GM12878 (cell line): ENCODE results near the gene ZBTB42. TPM values are rescaled to one million over a fixed set of nuclear protein-coding genes. Genes with fewer than 3 reads are reported as not detected.

Experiments used
- ATAC-seq: fragments of 200-7000 bp; cut with Tn5 transposase; 3 replicates; pipeline ENCODE4 v1.9.1; 2020; ENCODE audit warnings: mild to moderate bottlenecking, moderate library complexity
- BruUV-seq: library from RNA; stranded (reverse); fragments of 400-500 nt; replicated peaks from 2 replicates; lab custom pipeline; 2021; lab: Mats Ljungman, UMichigan
- CTCF ChIA-PET: fragments of 300-600 bp; sonication (Branson Sonifier 250); formaldehyde crosslinking; extraction: SDS; loops from one replicate; lab custom pipeline; 2021; ENCODE audit warnings: inconsistent platforms; lab: Yijun Ruan, JAX
- POLR2A ChIA-PET: fragments of 350-600 bp; formaldehyde crosslinking; extraction: SDS; loops from one replicate; lab custom pipeline; 2021; ENCODE audit warnings: inconsistent platforms; lab: Charles Lee
- RAD21 ChIA-PET: fragments of 300-600 bp; sonication (Branson Sonifier 250); formaldehyde crosslinking; loops from one replicate; lab custom pipeline; 2023; ENCODE audit warnings: antibody characterized with exemption; ENCODE audit not compliant: unreplicated experiment; lab: Charles Lee
- SMC1A ChIA-PET: fragments of 300-600 bp; sonication (Branson Sonifier 250); formaldehyde crosslinking; loops from one replicate; lab custom pipeline; 2023; ENCODE audit not compliant: unreplicated experiment, uncharacterized antibody; lab: Charles Lee
- DNase-seq: peaks from one replicate; pipeline ENCODE4 v3.0.0-alpha.2; 2011; ENCODE audit warnings: low read depth, low spot score
- FAIRE-seq: peaks from 3 replicates; lab custom pipeline; 2011; peaks lifted over from hg19 to GRCh38; lab: Jason Lieb, UNC
- H2AFZ ChIP-seq: 2 replicates; pipeline ENCODE4 v1.6.0; 2011; ENCODE audit warnings: low read depth, low read length, control low read depth; ENCODE audit not compliant: control insufficient read depth
- H3K27ac ChIP-seq: 2 replicates; pipeline ENCODE4 v1.5.1; 2011; ENCODE audit warnings: control low read depth; ENCODE audit not compliant: control insufficient read depth, insufficient read depth
- H3K27me3 ChIP-seq, 2 experiments: replicated peaks in 1 of 2; 2 replicates each; pipeline versions ENCODE4 v1.6.0 to v1.6.1; 2011; ENCODE audit warnings: low read length in 1 of 2; ENCODE audit not compliant: control insufficient read depth in 2 of 2, insufficient read depth in 2 of 2
- H3K36me3 ChIP-seq, 2 experiments: 2 replicates each; pipeline ENCODE4 v1.5.1; 2011; ENCODE audit warnings: low read length in 1 of 2; ENCODE audit not compliant: control insufficient read depth in 2 of 2, insufficient read depth in 2 of 2
- H3K4me1 ChIP-seq: 2 replicates; pipeline ENCODE4 v1.6.1; 2011; ENCODE audit warnings: mild to moderate bottlenecking, low read length, moderate library complexity, mixed read lengths; ENCODE audit not compliant: control insufficient read depth, insufficient read depth
- H3K4me2 ChIP-seq: 2 replicates; pipeline ENCODE4 v1.6.0; 2011; ENCODE audit warnings: control low read depth; ENCODE audit not compliant: control insufficient read depth, insufficient read depth
- H3K4me3 ChIP-seq: fragments of 200-600 bp; sonication (generic); 2 replicates; pipeline ENCODE4 v1.5.1; 2016
- H3K79me2 ChIP-seq: 2 replicates; pipeline ENCODE4 v1.6.0; 2011; ENCODE audit warnings: low read length; ENCODE audit not compliant: control insufficient read depth, insufficient read depth
- H3K9ac ChIP-seq: 2 replicates; pipeline ENCODE4 v1.8.0; 2011; ENCODE audit warnings: low read length, control low read depth, mixed read lengths; ENCODE audit not compliant: control insufficient read depth, insufficient read depth
- H3K9me3 ChIP-seq: replicated peaks from 3 replicates; pipeline ENCODE4 v1.5.1; 2011; ENCODE audit warnings: mild to moderate bottlenecking, low read length; ENCODE audit not compliant: control insufficient read depth, insufficient read depth
- H4K20me1 ChIP-seq: 2 replicates; pipeline ENCODE4 v1.6.0; 2011; ENCODE audit not compliant: control insufficient read depth, insufficient read depth
- ASH2L ChIP-seq: fragments of 300-600, 200-600 bp; sonication (generic); IDR thresholded peaks from 2 replicates; pipeline ENCODE4 v1.6.1; 2017; ENCODE audit warnings: low read depth, mild to moderate bottlenecking, borderline replicate concordance
- ATF3 ChIP-seq: IDR thresholded peaks from 2 replicates; pipeline ENCODE4 v1.6.1; 2011; ENCODE audit warnings: low read depth, mild to moderate bottlenecking, low read length, moderate library complexity, borderline replicate concordance; ENCODE audit errors: extremely low read depth
- BCL11A ChIP-seq: IDR thresholded peaks from 2 replicates; pipeline ENCODE4 v1.6.1; 2011; ENCODE audit warnings: low read depth, low read length
- BHLHE40 ChIP-seq, 2 experiments: fragments of 450-650 bp in 1 of 2; IDR thresholded peaks; 2 replicates each; pipeline ENCODE4 v1.6.1; 2011 to 2017; ENCODE audit warnings: low read depth in 2 of 2, borderline replicate concordance in 1 of 2, improper control_type of control experiment in 1 of 2, low read length in 1 of 2, mild to moderate bottlenecking in 1 of 2
- CHD2 ChIP-seq: IDR thresholded peaks from 2 replicates; pipeline ENCODE4 v1.6.1; 2011; ENCODE audit warnings: low read depth, low read length, improper control_type of control experiment, borderline replicate concordance
- GABPA ChIP-seq: IDR thresholded peaks from 2 replicates; pipeline ENCODE4 v1.6.1; 2014; ENCODE audit warnings: antibody characterized with exemption, low read depth, mild to moderate bottlenecking, inconsistent platforms
- PAX5 ChIP-seq: IDR thresholded peaks from 2 replicates; pipeline ENCODE4 v1.6.1; 2011; ENCODE audit warnings: low read depth, low read length, borderline replicate concordance
- POLR2A ChIP-seq: IDR thresholded peaks from 2 replicates; pipeline ENCODE4 v1.6.1; 2011; ENCODE audit warnings: low read depth, mild to moderate bottlenecking, low read length
- RCOR1 ChIP-seq: conservative IDR thresholded peaks from 2 replicates; pipeline ENCODE4 v1.6.1; 2012; ENCODE audit warnings: low read depth, low read length, improper control_type of control experiment
- SIN3A ChIP-seq: IDR thresholded peaks from 2 replicates; pipeline ENCODE4 v1.6.1; 2012; ENCODE audit warnings: low read depth, low read length, improper control_type of control experiment
- STAT1 ChIP-seq: fragments of 450-650 bp; conservative IDR thresholded peaks from 2 replicates; pipeline ENCODE4 v1.6.1; 2014; ENCODE audit warnings: antibody characterized with exemption, mild to moderate bottlenecking
- SUZ12 ChIP-seq: fragments of 200-600 bp; sonication (generic); IDR thresholded peaks from one replicate; pipeline ENCODE4 v1.6.1; 2018; ENCODE audit warnings: antibody characterized with exemption, mild to moderate bottlenecking; ENCODE audit not compliant: unreplicated experiment
- ZBED1 ChIP-seq: IDR thresholded peaks from 2 replicates; pipeline ENCODE4 v1.6.1; 2016; ENCODE audit warnings: borderline replicate concordance
- WGBS: methylation state at CpG from one replicate; pipeline ENCODE4 v1.1.6; 2016; ENCODE audit warnings: low lambda C conversion rate; ENCODE audit not compliant: insufficient replicate concordance, insufficient coverage; ENCODE audit errors: missing lambda C conversion rate; 5-methylcytosine and 5-hydroxymethylcytosine counted together
- in situ Hi-C: fragments of 300-500 bp; cut with MboI; formaldehyde crosslinking; loops from 9 replicates; pipeline ENCODE4 v1.14.3; 2018; ENCODE audit warnings: mixed read lengths
- intact Hi-C: fragments of 100-400 bp; cut with micrococcal nuclease; formaldehyde crosslinking; loops from one replicate; pipeline ENCODE4 v1.14.2; 2022; ENCODE audit not compliant: unreplicated experiment
- polyA plus RNA-seq, 11 experiments: library from polyadenylated mRNA; depleted of rRNA in 4 of 11; unstranded in 6 of 11; stranded (reverse) in 5 of 11; fragments of >200 nt; fragmentation: Nextera tagmentation in 4 of 11; fragmentation: Illumina TruSeq in 1 of 11; extraction: Ambion mirVana in 4 of 11; extraction: Trizol in 1 of 11; gene quantifications; 1 replicate in 1 of 11; 2 replicates in 10 of 11; pipeline versions ENCODE4 v1.2.1 to v1.2.3, GENCODE V29; 2011 to 2016; ENCODE audit warnings: inconsistent platforms in 2 of 11, missing spikeins in 2 of 11, low read depth in 1 of 11
- total RNA-seq, 4 experiments: library from RNA; depleted of rRNA in 3 of 4; stranded (reverse); fragments of >200 nt in 3 of 4; fragmentation: Illumina TruSeq in 1 of 4; extraction: Trizol in 1 of 4; gene quantifications; 2 replicates each; pipeline versions ENCODE4 v1.2.1 to v1.2.3, GENCODE V29; 2013 to 2021
- TF ChIP-seq, protein P1 (sequence below): fragments of 150-350 bp; IDR thresholded peaks from 2 replicates; pipeline ENCODE4 v1.6.1; 2014; ENCODE audit warnings: mild to moderate bottlenecking, low read depth, low read length
- TF ChIP-seq, protein P2 (sequence below): fragments of 450-650 bp; IDR thresholded peaks from 2 replicates; pipeline ENCODE4 v1.6.1; 2016; ENCODE audit warnings: mild to moderate bottlenecking
- TF ChIP-seq, protein P3 (sequence below): fragments of 450-650 bp; IDR thresholded peaks from 2 replicates; pipeline ENCODE4 v1.6.1; 2014; ENCODE audit warnings: mild to moderate bottlenecking
- TF ChIP-seq, protein P4 (sequence below): IDR thresholded peaks from 2 replicates; pipeline ENCODE4 v1.6.1; 2011; ENCODE audit warnings: low read depth, low read length, improper control_type of control experiment, borderline replicate concordance

ZBTB42 gene
- total and polyA plus RNA-seq, 10 of the 15 experiments (the other 5 are each of a cell fraction or from before 2014, with no cell fraction given), result 0.05 to 1.2 (median 0.37) TPM; not detected in 2

GRCh38 chr14:104783484-104784217 lies 17.2 kb upstream of the ZBTB42 start:
- 96% methylated on average over 15 of the region's 16 CpGs for WGBS
- H3K4me1 ChIP-seq, result no peaks in the 10 kb centered on the region
- H3K4me2 ChIP-seq, result no peak overlapping the region
- ChIA-PET CTCF (no interaction called here), POLR2A (no interaction called here), RAD21 (no interaction called here), SMC1A (no interaction called here)
- no peaks in the 10 kb centered on the region for H3K9me3 ChIP-seq
- no peak overlapping the region for H2AFZ ChIP-seq
- intact Hi-C loops, result no loop called here
- DNase-seq (no peak), ATAC-seq (no peak), FAIRE-seq (no peak)
- in situ Hi-C loops, result no loop called here
- no peak overlapping the region for H3K9ac ChIP-seq
- peaks cover 3% of the 10 kb centered on the region; the same call in 1 of the 2 replicates for H4K20me1 ChIP-seq
- BruUV-seq, result no TSS peak
- H3K79me2 ChIP-seq, result no peaks in the 10 kb centered on the region
- no peak overlapping the region for H3K27ac ChIP-seq
- no peaks in the 10 kb centered on the region for H3K27me3 ChIP-seq
- no peak overlapping the region for H3K4me3 ChIP-seq
- peaks cover 0 to 4% of the 10 kb centered on the region in 2 experiments; a peak in 2 of 4 replicates for H3K36me3 ChIP-seq
- no peak for TF ChIP-seq POLR2A
- TF ChIP-seq, protein P1, sequence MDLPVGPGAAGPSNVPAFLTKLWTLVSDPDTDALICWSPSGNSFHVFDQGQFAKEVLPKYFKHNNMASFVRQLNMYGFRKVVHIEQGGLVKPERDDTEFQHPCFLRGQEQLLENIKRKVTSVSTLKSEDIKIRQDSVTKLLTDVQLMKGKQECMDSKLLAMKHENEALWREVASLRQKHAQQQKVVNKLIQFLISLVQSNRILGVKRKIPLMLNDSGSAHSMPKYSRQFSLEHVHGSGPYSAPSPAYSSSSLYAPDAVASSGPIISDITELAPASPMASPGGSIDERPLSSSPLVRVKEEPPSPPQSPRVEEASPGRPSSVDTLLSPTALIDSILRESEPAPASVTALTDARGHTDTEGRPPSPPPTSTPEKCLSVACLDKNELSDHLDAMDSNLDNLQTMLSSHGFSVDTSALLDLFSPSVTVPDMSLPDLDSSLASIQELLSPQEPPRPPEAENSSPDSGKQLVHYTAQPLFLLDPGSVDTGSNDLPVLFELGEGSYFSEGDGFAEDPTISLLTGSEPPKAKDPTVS, result no peak
- TF ChIP-seq ATF3, result no peak
- no peak for TF ChIP-seq ASH2L
- TF ChIP-seq CHD2, result no peak
- no peak for TF ChIP-seq STAT1
- no peak for TF ChIP-seq GABPA
- TF ChIP-seq BHLHE40 (IDR thresholded peaks at IDR 0.05; ENCODE audit: borderline replicate concordance in 1 of 2, low read depth in 2 of 2, low read length in 1 of 2), result no peak
- TF ChIP-seq, protein P2, sequence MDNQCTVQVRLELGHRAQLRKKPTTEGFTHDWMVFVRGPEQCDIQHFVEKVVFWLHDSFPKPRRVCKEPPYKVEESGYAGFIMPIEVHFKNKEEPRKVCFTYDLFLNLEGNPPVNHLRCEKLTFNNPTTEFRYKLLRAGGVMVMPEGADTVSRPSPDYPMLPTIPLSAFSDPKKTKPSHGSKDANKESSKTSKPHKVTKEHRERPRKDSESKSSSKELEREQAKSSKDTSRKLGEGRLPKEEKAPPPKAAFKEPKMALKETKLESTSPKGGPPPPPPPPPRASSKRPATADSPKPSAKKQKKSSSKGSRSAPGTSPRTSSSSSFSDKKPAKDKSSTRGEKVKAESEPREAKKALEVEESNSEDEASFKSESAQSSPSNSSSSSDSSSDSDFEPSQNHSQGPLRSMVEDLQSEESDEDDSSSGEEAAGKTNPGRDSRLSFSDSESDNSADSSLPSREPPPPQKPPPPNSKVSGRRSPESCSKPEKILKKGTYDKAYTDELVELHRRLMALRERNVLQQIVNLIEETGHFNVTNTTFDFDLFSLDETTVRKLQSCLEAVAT, result no peak
- TF ChIP-seq PAX5, result no peak
- TF ChIP-seq ZBED1, result no peak
- no peak for TF ChIP-seq SIN3A
- TF ChIP-seq, protein P3, sequence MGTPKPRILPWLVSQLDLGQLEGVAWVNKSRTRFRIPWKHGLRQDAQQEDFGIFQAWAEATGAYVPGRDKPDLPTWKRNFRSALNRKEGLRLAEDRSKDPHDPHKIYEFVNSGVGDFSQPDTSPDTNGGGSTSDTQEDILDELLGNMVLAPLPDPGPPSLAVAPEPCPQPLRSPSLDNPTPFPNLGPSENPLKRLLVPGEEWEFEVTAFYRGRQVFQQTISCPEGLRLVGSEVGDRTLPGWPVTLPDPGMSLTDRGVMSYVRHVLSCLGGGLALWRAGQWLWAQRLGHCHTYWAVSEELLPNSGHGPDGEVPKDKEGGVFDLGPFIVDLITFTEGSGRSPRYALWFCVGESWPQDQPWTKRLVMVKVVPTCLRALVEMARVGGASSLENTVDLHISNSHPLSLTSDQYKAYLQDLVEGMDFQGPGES, result no peak
- TF ChIP-seq SUZ12, result no peak
- TF ChIP-seq RCOR1, result no peak
- no peak for TF ChIP-seq BCL11A
- TF ChIP-seq, protein P4, sequence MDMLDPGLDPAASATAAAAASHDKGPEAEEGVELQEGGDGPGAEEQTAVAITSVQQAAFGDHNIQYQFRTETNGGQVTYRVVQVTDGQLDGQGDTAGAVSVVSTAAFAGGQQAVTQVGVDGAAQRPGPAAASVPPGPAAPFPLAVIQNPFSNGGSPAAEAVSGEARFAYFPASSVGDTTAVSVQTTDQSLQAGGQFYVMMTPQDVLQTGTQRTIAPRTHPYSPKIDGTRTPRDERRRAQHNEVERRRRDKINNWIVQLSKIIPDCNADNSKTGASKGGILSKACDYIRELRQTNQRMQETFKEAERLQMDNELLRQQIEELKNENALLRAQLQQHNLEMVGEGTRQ, result no peak
